Skeletal muscle tissue (tissue), 4 donors: ENCODE results near the gene DNAH7. TPM values are rescaled to one million over a fixed set of nuclear protein-coding genes. Genes with fewer than 3 reads are reported as not detected.

Source experiments
- H3K27ac ChIP-seq: one replicate; pipeline ENCODE4 v1.7.0; 2013; ENCODE audit warnings: mild to moderate bottlenecking, low read depth, low read length, inconsistent platforms
- H3K27me3 ChIP-seq, 3 donors: one replicate each; pipeline ENCODE4 v1.7.0; 2013; ENCODE audit warnings: low read length in 3 of 3; ENCODE audit not compliant: control insufficient read depth in 3 of 3, insufficient read depth in 3 of 3
- H3K36me3 ChIP-seq, 3 donors: one replicate each; pipeline ENCODE4 v1.7.0; 2013; ENCODE audit warnings: low read length in 3 of 3; ENCODE audit not compliant: control insufficient read depth in 3 of 3, insufficient read depth in 3 of 3
- H3K4me1 ChIP-seq, 3 donors: one replicate each; pipeline ENCODE4 v1.7.0; 2013; ENCODE audit warnings: low read length in 3 of 3, mild to moderate bottlenecking in 3 of 3; ENCODE audit not compliant: control insufficient read depth in 3 of 3, insufficient read depth in 3 of 3
- H3K4me3 ChIP-seq, 3 donors: one replicate each; pipeline ENCODE4 v1.7.0; 2013; ENCODE audit warnings: low read length in 3 of 3
- H3K9ac ChIP-seq, 3 donors: one replicate each; pipeline ENCODE4 v1.7.0; 2013; ENCODE audit warnings: low read length in 3 of 3, mild to moderate bottlenecking in 3 of 3, moderate library complexity in 2 of 3, low read depth in 1 of 3
- H3K9me3 ChIP-seq, 3 donors: one replicate each; pipeline ENCODE4 v1.7.0; 2013; ENCODE audit warnings: low read length in 3 of 3; ENCODE audit not compliant: control insufficient read depth in 3 of 3
- total RNA-seq: library from RNA; depleted of rRNA; stranded (reverse); fragments of >200 nt; gene quantifications from one replicate; pipeline ENCODE4 v1.2.3, GENCODE V29; 2014
- donor health status: Osteomylitis.

The DNAH7 gene
- total RNA-seq, 1 donor from 2014 or later = under 0.01 TPM

- no peak overlapping the region for H3K9ac ChIP-seq
- no peaks in the 10 kb centered on the region for H3K27me3 ChIP-seq
These were observed 10.4 kb upstream of the DNAH7 start for GRCh38 chr2:196079052-196079451.

GRCh38 chr2:196077821-196078220, 9.2 kb upstream of the DNAH7 start:
- no peaks in the 10 kb centered on the region for H3K9me3 ChIP-seq
- no peaks in the 10 kb centered on the region for H3K36me3 ChIP-seq
- H3K9ac ChIP-seq = no peak overlapping the region
- H3K27me3 ChIP-seq = no peaks in the 10 kb centered on the region
- no peak overlapping the region for H3K4me3 ChIP-seq
- H3K4me1 ChIP-seq = no peaks in the 10 kb centered on the region
- H3K27ac ChIP-seq = no peak overlapping the region

More at GRCh38 chr2:196079052-196079451, 10.4 kb upstream of the DNAH7 start:
- Histone ChIP-seq H3K4me1 (no peaks in the 10 kb centered on the region), H3K4me3 (no peak overlapping the region), H3K27ac (no peak overlapping the region), H3K36me3 (no peaks in the 10 kb centered on the region), H3K9me3 (no peaks in the 10 kb centered on the region)

GRCh38 chr2:196076778-196077568, 8.3 kb upstream of the DNAH7 start:
- H3K4me1 ChIP-seq = no peaks in the 10 kb centered on the region
- H3K9ac ChIP-seq = no peak overlapping the region
- no peaks in the 10 kb centered on the region for H3K27me3 ChIP-seq
- H3K4me3 ChIP-seq = no peak overlapping the region
- H3K9me3 ChIP-seq = no peaks in the 10 kb centered on the region
- H3K36me3 ChIP-seq = no peaks in the 10 kb centered on the region
- H3K27ac ChIP-seq = no peak overlapping the region

GRCh38 chr2:196075196-196075595, 6.6 kb upstream of the DNAH7 start:
- Histone ChIP-seq H3K9ac (no peak overlapping the region), H3K36me3 (no peaks in the 10 kb centered on the region), H3K4me3 (no peak overlapping the region), H3K27ac (no peak overlapping the region), H3K27me3 (peaks cover 0 to 2% (median 0%) of the 10 kb centered on the region in 3 donors), H3K4me1 (no peaks in the 10 kb centered on the region), H3K9me3 (no peaks in the 10 kb centered on the region)

GRCh38 chr2:196074631-196075030, 6.0 kb upstream of the DNAH7 start:
- no peak overlapping the region for H3K27ac ChIP-seq
- no peak overlapping the region for H3K4me3 ChIP-seq
- no peak overlapping the region for H3K9ac ChIP-seq
- H3K27me3 ChIP-seq = peaks cover 0 to 2% (median 0%) of the 10 kb centered on the region in 3 donors
- H3K4me1 ChIP-seq = no peaks in the 10 kb centered on the region
- no peaks in the 10 kb centered on the region for H3K36me3 ChIP-seq
- H3K9me3 ChIP-seq = no peaks in the 10 kb centered on the region

- peaks cover 0 to 2% (median 0%) of the 10 kb centered on the region in 3 donors for H3K27me3 ChIP-seq
- no peak overlapping the region for H3K4me3 ChIP-seq
- H3K9ac ChIP-seq = no peak overlapping the region
- H3K9me3 ChIP-seq = no peaks in the 10 kb centered on the region
- H3K36me3 ChIP-seq = no peaks in the 10 kb centered on the region
- no peak overlapping the region for H3K27ac ChIP-seq
- H3K4me1 ChIP-seq = peaks cover 3 to 5% (median 4%) of the 10 kb centered on the region in 3 donors
These were observed 4.9 kb upstream of the DNAH7 start for GRCh38 chr2:196073521-196073920.

- no peak overlapping the region for H3K4me3 ChIP-seq
- H3K27ac ChIP-seq = no peak overlapping the region
- H3K4me1 ChIP-seq = peaks cover 8 to 11% (median 10%) of the 10 kb centered on the region in 3 donors
- peaks cover 0 to 2% (median 0%) of the 10 kb centered on the region in 3 donors for H3K27me3 ChIP-seq
- H3K9ac ChIP-seq = no peak overlapping the region
- no peaks in the 10 kb centered on the region for H3K9me3 ChIP-seq
- no peaks in the 10 kb centered on the region for H3K36me3 ChIP-seq
These were observed 1.6 kb downstream of the DNAH7 start for GRCh38 chr2:196067088-196067382.

- Histone ChIP-seq H3K9me3 (no peaks in the 10 kb centered on the region), H3K27me3 (peaks cover 0 to under 1% (median 0%) of the 10 kb centered on the region in 3 donors), H3K9ac (no peak overlapping the region), H3K36me3 (no peaks in the 10 kb centered on the region), H3K4me3 (no peak overlapping the region), H3K27ac (no peak overlapping the region), H3K4me1 (peaks cover 8 to 11% (median 10%) of the 10 kb centered on the region in 3 donors)
These were observed 2.1 kb downstream of the DNAH7 start for GRCh38 chr2:196066291-196067087.

GRCh38 chr2:196063773-196064172, 4.9 kb downstream of the DNAH7 start:
- Histone ChIP-seq H3K9ac (no peak overlapping the region), H3K27ac (no peak overlapping the region), H3K27me3 (no peaks in the 10 kb centered on the region), H3K9me3 (no peaks in the 10 kb centered on the region), H3K4me1 (peaks cover 5 to 7% (median 6%) of the 10 kb centered on the region in 3 donors), H3K36me3 (no peaks in the 10 kb centered on the region), H3K4me3 (no peak overlapping the region)

GRCh38 chr2:196059491-196059960, 9.1 kb downstream of the DNAH7 start:
- no peak overlapping the region for H3K4me3 ChIP-seq
- no peak overlapping the region for H3K9ac ChIP-seq
- H3K9me3 ChIP-seq = no peaks in the 10 kb centered on the region
- H3K4me1 ChIP-seq = no peaks in the 10 kb centered on the region
- no peak overlapping the region for H3K27ac ChIP-seq
- no peaks in the 10 kb centered on the region for H3K36me3 ChIP-seq
- H3K27me3 ChIP-seq = no peaks in the 10 kb centered on the region
